Measurements from ENCODE around the gene SNX8.

The SNX8 gene

GRCh38 chr7:2245883-2246675, 68.2 kb downstream of the SNX8 start:
- no peak for DNase-seq (ENCODE audit: low read depth in 2 of 2)

DNA sequence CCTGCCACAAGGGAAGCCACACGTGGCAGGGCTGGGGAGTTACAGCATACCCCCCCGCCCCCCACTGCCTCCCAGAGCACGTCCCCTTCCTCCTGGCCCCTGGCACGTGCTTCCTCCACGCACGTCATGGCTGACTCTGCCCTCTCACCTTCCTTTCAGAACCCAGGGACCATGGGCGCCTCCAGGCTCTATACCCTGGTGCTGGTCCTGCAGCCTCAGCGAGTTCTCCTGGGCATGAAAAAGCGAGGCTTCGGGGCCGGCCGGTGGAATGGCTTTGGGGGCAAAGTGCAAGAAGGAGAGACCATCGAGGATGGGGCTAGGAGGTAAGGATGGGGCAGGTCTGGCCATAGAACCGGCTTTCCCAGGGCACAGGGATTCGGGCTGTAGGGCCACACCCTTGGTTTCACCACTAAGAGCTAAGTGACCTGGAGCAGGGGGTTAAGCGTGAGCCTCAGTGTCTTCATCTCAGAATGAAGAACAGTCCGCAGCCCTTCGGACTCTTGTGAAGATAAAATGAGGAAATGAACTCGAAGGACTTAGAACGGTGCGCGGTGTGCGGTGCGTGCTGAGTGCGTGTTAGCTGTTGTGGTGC, 69.7 kb downstream of the SNX8 start:
- no peak for DNase-seq (ENCODE audit: low read depth in 2 of 2)

GRCh38 chr7:2243458-2243857, 70.8 kb downstream of the SNX8 start:
- no peak for DNase-seq (ENCODE audit: low read depth in 2 of 2)

GRCh38 chr7:2242541-2243429, 71.5 kb downstream of the SNX8 start:
- no peak for DNase-seq (ENCODE audit: low read depth in 2 of 2)

GRCh38 chr7:2241580-2242540, 72.4 kb downstream of the SNX8 start, which contains the start of the genes MRM2 and NUDT1:
MRM2 (minus strand) TSS chr7:2242205; CDS start chr7:2242169, 36 bp downstream.
NUDT1 (plus strand) TSS chr7:2242226; CDS start chr7:2244575, 2,349 bp downstream.
- DNase-seq (ENCODE audit: low read depth in 2 of 2), result peak; percentile 45 to 52

GRCh38 chr7:2239242-2239641, 75.0 kb downstream of the SNX8 start:
- no peak for DNase-seq (ENCODE audit: low read depth in 2 of 2)

DNA sequence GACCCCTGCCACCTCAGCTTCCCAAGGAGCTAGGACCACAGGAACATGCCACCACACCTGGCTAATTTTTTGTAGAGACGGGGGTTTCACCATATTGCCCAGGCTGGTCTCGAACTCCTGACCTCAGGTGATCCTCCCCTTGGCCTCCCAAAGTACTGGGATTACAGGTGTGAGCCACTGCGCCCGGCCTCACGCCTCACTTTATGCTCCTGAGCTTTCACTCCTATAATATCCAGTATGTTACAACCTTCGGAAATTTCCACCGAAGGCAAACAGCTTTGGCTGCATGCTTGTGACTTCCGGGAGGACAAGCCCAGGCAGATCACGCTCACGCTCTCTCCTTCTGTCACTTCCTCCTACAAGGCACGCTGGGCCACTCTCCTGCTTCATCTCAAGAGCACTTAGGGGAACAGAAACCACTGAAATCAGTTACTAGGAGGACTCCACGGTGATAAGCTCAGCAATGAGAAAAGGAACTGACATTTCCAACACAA, 77.1 kb downstream of the SNX8 start:
- no peak for DNase-seq (ENCODE audit: low read depth in 2 of 2)

- no peak for DNase-seq (ENCODE audit: low read depth in 2 of 2)
Observed at GRCh38 chr7:2233926-2234325, 80.3 kb downstream of the SNX8 start.

GRCh38 chr7:2232766-2233520, 81.3 kb downstream of the SNX8 start, which contains the start of gene MAD1L1:
MAD1L1 (minus strand) TSS chr7:2232945; CDS start chr7:2230133, 2,812 bp downstream.
- peak; percentile 73 to 77 for DNase-seq (ENCODE audit: low read depth in 2 of 2)

DNA sequence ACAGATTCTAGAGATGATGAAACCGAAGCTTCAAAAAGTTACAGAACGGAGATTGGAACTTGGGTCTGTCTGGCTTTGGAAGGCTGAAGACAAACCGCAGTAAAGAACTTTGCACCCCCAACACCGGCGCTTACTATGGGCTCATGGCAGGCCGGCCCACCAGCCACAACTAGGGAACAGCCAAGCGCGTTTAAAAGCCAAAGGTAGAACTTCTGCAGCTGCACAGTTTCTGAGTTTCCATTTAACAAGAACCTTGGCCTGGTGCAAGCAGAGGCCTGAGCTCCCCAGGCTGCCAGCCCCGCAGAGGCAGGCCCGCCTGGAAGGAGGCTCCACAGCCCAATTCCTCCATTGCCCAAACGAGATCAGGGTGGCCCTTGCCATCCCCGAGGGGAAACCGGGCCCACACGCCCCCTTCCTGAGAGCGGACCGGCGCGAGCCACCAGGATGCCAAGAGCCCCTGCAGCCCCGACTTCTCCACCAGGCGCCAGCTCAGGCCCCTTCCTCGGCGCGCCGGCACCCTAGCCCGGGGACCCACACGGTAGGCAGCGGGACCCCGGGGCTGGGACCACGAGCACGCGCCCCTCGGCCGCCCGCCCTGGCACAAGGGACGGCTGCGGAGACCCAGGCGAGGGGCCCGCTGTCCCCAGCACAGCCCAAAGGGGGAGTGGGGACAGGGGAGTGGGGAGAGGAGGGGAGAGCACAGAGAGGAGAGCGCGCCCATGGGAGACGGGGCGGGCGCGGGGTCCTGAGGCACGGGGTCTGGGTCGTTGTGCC, 82.1 kb downstream of the SNX8 start:
- no peak for DNase-seq (ENCODE audit: low read depth in 2 of 2)

DNA sequence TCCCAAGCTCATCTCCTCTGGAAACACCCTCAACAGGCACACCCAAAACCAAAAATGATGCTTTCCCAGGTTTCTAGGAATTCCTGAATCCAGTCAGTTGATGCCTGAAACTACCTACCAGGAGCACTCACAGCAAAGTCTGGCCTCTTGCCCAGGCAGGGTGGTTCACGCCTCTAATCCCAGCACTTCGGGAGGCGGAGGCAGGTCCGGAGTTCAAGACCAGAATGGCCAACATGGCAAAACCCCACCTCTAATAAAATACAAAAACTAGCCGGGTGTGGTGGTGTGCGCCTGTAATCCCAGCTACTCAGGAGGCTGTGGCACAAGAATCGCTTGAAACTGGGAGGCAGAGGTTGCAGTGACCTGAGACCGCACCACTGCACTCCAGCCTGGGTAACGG, 83.4 kb downstream of the SNX8 start:
- DNase-seq (ENCODE audit: low read depth in 2 of 2), result no peak

DNA sequence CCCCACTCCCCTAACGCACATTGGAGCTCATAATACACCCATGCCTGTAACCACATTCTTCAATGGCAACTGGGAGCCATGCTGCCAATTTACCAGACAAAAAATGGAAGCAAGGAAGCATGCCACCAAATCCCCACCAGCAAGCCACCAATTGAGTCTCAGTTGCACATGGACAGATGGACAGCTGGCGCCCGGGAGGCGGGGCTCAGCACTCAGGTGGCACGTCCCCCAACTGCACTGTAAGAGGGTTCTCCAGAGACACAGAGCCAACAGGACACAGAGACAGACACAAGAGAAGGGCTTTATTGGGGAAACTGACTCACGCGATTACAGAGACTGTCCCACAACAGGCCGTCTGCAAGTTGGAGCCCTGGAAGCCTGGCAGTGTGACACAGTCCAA, 84.0 kb downstream of the SNX8 start:
- no peak for DNase-seq (ENCODE audit: low read depth in 2 of 2)

DNA sequence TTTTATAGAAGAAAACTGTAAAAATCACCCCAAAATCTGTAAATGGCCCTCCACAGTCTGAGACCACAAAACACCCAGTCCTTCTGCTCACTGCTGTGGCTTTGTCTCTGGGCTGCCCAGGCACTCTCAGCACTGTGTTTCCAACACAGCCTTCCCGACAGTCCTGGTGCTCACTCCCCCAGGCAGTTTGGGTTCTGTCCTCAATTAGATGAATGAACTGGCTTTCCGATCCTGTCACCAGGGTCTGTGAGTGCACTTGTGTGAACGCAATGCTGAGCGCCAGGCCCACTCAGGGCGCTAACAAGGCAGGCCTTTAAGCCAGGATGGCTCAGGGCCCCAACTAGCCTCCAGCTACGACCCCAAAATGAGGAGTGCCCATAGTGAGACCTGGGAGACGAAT, 84.8 kb downstream of the SNX8 start:
- DNase-seq (ENCODE audit: low read depth in 2 of 2), result no peak

DNA sequence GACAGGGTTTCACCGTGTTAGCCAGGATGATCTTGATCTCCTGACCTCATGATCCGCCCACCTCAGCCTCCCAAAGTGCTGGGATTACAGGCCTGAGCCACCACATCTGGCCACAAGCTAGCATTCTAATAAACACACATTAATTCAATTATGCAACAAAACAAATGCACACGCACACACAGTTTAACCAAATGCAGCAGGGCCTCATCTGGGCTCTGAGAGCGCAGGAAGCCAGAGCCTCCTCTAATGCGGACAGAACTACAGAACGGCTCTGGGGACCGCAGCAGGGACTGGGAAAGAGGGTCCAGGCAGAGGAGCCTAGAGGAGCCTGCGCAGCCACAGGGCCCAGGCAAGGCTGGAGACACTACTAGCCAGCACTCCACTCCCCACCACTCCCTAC, 85.3 kb downstream of the SNX8 start:
- no peak for DNase-seq (ENCODE audit: low read depth in 2 of 2)

GRCh38 chr7:2227699-2228098, 86.5 kb downstream of the SNX8 start:
- DNase-seq (ENCODE audit: low read depth in 2 of 2), result no peak

DNA sequence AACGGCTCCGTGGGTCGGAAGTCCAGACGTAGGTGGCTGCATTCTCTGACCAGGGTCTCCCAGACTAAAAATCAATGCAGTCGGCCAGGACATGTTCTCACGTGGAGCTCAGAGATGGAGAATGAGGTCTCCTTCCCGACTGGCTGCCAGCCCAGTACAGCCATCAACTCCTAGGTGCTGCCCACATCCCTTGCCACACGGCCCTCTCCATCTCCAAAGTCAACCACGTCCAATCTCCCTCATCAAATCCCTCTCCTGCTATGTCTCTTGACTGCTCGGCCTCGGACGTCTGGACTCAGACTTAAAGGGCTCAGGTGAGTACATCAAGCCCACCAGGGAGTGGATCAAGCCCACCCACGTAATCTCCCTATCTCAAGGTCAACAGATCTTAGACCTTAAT, 88.4 kb downstream of the SNX8 start:
- no peak for DNase-seq (ENCODE audit: low read depth in 2 of 2)

DNA sequence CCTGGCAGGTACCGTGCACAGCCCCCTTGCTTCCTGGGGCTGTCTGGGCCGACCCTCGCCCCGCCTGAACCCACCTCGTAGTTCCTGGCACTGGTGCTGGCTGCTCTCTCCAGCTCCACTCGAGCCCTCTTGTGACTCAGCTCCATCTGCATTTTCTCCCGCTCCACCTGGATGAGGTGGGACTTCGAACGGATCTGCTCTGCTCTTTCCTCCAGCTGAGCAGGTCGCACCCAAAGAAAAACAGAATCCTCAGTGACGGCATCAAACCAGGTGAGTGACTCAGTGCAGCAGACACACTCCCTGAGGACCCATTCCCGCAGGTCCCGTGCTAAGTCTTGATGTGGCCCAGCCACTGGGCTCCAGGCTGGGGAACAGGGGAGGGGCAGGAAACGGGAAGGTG, 88.9 kb downstream of the SNX8 start:
- DNase-seq (ENCODE audit: low read depth in 2 of 2), result no peak

DNA sequence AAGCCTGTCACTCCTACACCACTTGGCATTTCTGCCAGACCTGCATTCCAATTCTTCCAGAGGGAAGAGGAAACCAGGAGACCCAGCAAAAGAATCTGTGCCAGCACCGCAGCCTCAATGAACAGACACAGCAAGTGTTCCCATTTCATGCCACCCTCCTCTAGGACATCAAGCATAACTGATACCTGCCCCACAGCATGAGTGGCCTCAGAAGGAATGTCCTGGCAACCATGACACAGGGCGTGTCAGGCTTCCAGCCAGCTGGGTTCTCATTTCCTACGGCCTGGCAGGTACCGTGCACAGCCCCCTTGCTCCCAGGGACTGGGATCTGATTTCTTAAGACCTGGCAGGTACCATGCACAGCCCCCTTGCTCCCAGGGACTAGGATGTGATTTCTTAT, 89.3 kb downstream of the SNX8 start:
- DNase-seq (ENCODE audit: low read depth in 2 of 2), result no peak

DNA sequence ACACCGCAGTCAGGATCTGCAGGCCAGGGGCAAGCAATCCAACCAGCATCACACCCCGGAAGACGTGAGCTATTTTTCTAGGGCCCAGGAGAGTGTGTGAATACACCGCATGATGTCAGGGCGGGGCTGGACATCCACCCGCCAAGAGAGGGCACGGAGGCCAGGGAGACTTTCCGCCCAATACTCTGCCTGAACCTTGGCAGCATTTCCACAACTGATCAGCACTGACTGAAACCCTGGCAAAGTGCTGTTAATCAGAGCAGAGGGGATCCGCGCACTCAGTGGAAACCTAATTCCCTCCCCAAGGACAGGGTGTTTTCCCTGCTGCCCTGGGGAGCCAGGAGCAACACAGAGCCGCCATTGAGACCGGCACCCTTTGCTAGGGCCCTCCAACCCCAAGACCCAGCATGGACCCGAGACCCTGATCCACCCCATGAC, 89.7 kb downstream of the SNX8 start:
- no peak for DNase-seq (ENCODE audit: low read depth in 2 of 2)

Measured in stimulated activated CD8-positive, alpha-beta memory T cell treated with anti-CD3 and anti-CD28 coated beads, Interleukin-15, amount 100 ng/mL, for 4 hours (primary cell).